Neural progenitor cell (in vitro differentiated cells): ENCODE results near the gene PLS3.

Experiments
- EZH2 ChIP-seq: fragments of 200-600 bp; sonication (generic); IDR thresholded peaks from 2 replicates; pipeline ENCODE4 v1.6.1; 2017; ENCODE audit warnings: antibody characterized with exemption, mild to moderate bottlenecking, moderate library complexity
- EZH2phosphoT487 ChIP-seq: fragments of 200-600 bp; sonication (generic); IDR thresholded peaks from 2 replicates; pipeline ENCODE4 v1.6.1; 2017; ENCODE audit warnings: antibody characterized with exemption
- TF ChIP-seq, protein P1 (sequence below): fragments of 200-600 bp; sonication (generic); IDR thresholded peaks from 2 replicates; pipeline ENCODE4 v1.5.1; 2017; ENCODE audit warnings: antibody characterized with exemption, mild to moderate bottlenecking

DNA sequence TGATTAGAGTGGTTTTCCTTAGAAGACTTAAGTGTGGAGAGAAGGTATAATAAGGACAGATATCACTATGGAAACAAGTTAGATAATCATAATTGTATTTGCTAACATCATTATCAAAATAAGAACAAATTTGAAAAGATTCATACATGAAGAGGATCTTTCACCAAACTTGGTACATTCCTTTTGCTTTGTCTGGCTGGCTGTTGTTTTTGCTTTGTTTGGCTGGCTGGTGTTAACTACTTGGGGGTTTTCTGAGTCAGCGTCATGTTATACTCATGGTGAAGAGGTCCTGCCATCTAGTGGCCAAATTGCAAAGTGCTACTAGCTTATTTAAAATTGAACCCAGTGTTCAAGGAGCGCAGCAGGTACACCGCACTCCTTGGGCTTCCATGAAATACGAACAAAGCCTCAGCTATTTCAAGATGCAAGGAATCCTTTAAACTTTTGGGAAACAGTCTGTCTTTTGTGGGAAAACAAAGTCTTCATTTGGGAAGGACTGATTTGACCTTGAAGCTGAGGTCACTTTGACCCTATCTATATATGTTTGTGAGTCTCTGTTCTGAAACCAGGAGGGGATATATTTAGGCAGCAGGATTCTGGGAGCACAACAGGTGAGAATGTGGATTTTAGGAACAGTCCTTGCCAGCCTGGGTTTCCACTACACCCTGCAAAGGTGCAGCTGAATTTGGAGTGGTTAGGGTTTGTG, 129.7 kb downstream of the PLS3 start:
- TF ChIP-seq, protein P1, sequence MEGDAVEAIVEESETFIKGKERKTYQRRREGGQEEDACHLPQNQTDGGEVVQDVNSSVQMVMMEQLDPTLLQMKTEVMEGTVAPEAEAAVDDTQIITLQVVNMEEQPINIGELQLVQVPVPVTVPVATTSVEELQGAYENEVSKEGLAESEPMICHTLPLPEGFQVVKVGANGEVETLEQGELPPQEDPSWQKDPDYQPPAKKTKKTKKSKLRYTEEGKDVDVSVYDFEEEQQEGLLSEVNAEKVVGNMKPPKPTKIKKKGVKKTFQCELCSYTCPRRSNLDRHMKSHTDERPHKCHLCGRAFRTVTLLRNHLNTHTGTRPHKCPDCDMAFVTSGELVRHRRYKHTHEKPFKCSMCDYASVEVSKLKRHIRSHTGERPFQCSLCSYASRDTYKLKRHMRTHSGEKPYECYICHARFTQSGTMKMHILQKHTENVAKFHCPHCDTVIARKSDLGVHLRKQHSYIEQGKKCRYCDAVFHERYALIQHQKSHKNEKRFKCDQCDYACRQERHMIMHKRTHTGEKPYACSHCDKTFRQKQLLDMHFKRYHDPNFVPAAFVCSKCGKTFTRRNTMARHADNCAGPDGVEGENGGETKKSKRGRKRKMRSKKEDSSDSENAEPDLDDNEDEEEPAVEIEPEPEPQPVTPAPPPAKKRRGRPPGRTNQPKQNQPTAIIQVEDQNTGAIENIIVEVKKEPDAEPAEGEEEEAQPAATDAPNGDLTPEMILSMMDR, result peak; percentile 95
- TF ChIP-seq EZH2 (no peak), EZH2phosphoT487 (no peak)
